Endothelial cell (in vitro differentiated cells): Measurements from ENCODE around the gene GNAI2. TPM values are rescaled to one million over a fixed set of nuclear protein-coding genes. Genes with fewer than 3 reads are reported as not detected.
A peak's percentile ranks its signal among the peaks of the same experiment; 100 is the strongest.

ENCODE experiments used
- DNase-seq: peaks from one replicate; pipeline ENCODE4 v3.0.0; 2021; ENCODE audit warnings: low spot score
- H3K27ac Mint-ChIP-seq: one replicate; pipeline ENCODE4 v1.8.0; 2021; ENCODE audit warnings: mixed read lengths, inconsistent platforms; ENCODE audit not compliant: unreplicated experiment
- H3K27me3 Mint-ChIP-seq: one replicate; pipeline ENCODE4 v1.8.0; 2021; ENCODE audit warnings: mild to moderate bottlenecking, moderate library complexity, mixed read lengths, inconsistent platforms; ENCODE audit not compliant: unreplicated experiment
- H3K36me3 Mint-ChIP-seq: one replicate; pipeline ENCODE4 v1.8.0; 2021; ENCODE audit warnings: mild to moderate bottlenecking, low read depth, mixed read lengths, inconsistent platforms; ENCODE audit not compliant: unreplicated experiment
- H3K4me1 Mint-ChIP-seq: one replicate; pipeline ENCODE4 v1.8.0; 2021; ENCODE audit warnings: mild to moderate bottlenecking, mixed read lengths, inconsistent platforms; ENCODE audit not compliant: unreplicated experiment
- H3K4me3 Mint-ChIP-seq: one replicate; pipeline ENCODE4 v1.8.0; 2021; ENCODE audit warnings: mild to moderate bottlenecking, mixed read lengths, inconsistent platforms; ENCODE audit not compliant: unreplicated experiment
- H3K9me3 Mint-ChIP-seq: one replicate; pipeline ENCODE4 v1.8.0; 2021; ENCODE audit warnings: mixed read lengths, inconsistent platforms; ENCODE audit not compliant: unreplicated experiment
- total RNA-seq: library from RNA; stranded (reverse); fragmentation: NEBNext Ultra II Directional; extraction: Animal tissue kit (Norgen Biotek cat#: 25700); gene quantifications from one replicate; pipeline ENCODE4 v1.2.1, GENCODE V29; 2021; ENCODE audit not compliant: unreplicated experiment
- TF ChIP-seq, protein P1 (sequence below): fragments of 200-600 bp; sonication (generic); IDR thresholded peaks from one replicate; pipeline ENCODE4 v1.5.0; 2021; ENCODE audit warnings: antibody characterized with exemption; ENCODE audit not compliant: unreplicated experiment

Gene GNAI2
- total RNA-seq, 1 donor from 2014 or later = 771 TPM

DNA sequence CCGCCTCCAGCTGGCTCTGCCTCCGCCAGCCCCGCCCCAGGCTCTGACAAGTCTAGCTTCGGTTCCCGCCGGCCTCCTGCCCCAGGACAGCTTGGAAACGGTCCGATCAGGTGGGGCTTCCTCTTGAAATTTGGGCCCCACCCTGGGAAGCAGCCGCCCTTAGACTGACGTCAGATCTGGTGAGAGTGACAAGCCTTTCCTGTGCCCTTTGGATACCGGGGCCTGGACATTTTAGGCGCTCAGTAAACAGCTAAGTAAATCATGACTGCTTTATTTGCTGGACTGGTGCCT lies 63.6 kb downstream of the GNAI2 start:
- TF ChIP-seq, protein P1, sequence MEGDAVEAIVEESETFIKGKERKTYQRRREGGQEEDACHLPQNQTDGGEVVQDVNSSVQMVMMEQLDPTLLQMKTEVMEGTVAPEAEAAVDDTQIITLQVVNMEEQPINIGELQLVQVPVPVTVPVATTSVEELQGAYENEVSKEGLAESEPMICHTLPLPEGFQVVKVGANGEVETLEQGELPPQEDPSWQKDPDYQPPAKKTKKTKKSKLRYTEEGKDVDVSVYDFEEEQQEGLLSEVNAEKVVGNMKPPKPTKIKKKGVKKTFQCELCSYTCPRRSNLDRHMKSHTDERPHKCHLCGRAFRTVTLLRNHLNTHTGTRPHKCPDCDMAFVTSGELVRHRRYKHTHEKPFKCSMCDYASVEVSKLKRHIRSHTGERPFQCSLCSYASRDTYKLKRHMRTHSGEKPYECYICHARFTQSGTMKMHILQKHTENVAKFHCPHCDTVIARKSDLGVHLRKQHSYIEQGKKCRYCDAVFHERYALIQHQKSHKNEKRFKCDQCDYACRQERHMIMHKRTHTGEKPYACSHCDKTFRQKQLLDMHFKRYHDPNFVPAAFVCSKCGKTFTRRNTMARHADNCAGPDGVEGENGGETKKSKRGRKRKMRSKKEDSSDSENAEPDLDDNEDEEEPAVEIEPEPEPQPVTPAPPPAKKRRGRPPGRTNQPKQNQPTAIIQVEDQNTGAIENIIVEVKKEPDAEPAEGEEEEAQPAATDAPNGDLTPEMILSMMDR = no peak
- peaks cover 12% of the 10 kb centered on the region for H3K4me1 Mint-ChIP-seq
- H3K36me3 Mint-ChIP-seq = no peaks in the 10 kb centered on the region
- H3K27me3 Mint-ChIP-seq = peaks cover 4% of the 10 kb centered on the region
- DNase-seq = no peak
- H3K4me3 Mint-ChIP-seq = peak overlapping the region; percentile 96
- no peaks in the 10 kb centered on the region for H3K9me3 Mint-ChIP-seq
- H3K27ac Mint-ChIP-seq = peak overlapping the region; percentile 70

DNA sequence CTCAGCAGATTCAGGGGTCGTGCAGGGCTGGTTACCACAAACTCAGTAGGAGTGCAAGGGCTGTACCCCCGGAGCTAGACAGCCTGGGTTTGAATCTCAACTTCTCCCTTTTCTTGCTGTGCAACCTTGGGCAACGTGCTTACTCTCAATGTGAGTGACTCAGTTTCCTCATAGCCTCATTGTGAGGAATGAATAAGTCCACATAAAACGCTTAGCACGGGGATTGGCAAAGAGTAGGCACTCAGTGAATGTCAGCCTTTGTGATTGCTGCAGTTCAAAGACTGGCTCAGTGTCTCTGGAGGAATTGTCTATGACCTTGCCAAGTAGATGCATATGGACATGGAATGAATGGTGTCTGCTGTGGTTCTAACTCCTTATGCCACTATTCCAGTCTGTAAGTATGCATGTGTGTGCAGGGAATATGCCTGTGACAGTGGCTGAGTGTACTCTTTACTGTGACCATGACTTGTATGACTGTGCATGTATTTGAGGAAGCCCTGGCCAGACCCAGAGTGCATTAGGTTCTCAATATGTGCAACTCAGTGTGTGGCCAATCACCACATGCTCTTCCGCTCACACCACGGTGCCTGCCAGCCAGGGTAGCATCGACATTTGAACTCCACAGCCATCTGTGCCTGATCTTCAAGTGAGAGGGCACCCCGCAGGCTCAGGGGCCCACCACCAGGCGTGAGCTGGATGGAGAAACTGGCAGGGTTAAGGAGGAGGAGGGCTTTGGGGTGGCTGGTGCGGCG lies 64.1 kb downstream of the GNAI2 start:
- DNase-seq = no peak
- H3K4me1 Mint-ChIP-seq = peaks cover 12% of the 10 kb centered on the region
- H3K9me3 Mint-ChIP-seq = no peaks in the 10 kb centered on the region
- H3K4me3 Mint-ChIP-seq = peak overlapping the region; percentile 96
- peaks cover 4% of the 10 kb centered on the region for H3K27me3 Mint-ChIP-seq
- TF ChIP-seq, protein P1 = no peak
- H3K27ac Mint-ChIP-seq = peak overlapping the region; percentile 70
- no peaks in the 10 kb centered on the region for H3K36me3 Mint-ChIP-seq

DNA sequence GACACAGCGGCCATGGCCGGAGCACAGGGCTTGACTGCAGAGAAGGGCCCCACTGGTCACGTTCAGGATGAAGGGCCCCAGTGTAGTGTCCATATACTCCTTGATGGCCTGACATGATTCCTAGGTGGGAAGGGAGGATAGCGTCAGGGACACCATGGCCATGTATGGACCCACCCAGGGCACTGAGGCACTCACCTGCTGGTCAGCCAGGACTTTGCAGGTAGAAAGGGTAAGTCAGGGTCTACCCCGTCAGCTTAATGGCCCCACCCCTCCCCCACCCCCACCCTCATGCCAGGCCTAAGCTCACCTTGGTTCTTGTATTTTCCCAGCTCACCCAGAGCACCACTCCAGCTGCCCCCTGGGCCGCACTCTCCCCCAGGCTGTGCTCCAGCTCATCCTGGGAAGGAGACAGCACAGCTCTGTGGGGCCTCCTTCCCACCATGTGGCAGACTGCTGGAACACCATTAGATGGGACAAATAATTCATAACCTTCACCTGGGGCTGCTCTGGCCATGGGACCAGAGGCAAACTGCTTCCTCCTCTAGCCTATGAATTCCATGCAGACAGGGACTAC lies 64.8 kb downstream of the GNAI2 start:
- Mint-ChIP-seq H3K27ac (peak overlapping the region; percentile 70), H3K27me3 (peaks cover 5% of the 10 kb centered on the region), H3K9me3 (no peaks in the 10 kb centered on the region), H3K4me1 (peaks cover 12% of the 10 kb centered on the region), H3K36me3 (no peaks in the 10 kb centered on the region), H3K4me3 (peak overlapping the region; percentile 96)
- DNase-seq = no peak
- TF ChIP-seq, protein P1 = no peak

DNA sequence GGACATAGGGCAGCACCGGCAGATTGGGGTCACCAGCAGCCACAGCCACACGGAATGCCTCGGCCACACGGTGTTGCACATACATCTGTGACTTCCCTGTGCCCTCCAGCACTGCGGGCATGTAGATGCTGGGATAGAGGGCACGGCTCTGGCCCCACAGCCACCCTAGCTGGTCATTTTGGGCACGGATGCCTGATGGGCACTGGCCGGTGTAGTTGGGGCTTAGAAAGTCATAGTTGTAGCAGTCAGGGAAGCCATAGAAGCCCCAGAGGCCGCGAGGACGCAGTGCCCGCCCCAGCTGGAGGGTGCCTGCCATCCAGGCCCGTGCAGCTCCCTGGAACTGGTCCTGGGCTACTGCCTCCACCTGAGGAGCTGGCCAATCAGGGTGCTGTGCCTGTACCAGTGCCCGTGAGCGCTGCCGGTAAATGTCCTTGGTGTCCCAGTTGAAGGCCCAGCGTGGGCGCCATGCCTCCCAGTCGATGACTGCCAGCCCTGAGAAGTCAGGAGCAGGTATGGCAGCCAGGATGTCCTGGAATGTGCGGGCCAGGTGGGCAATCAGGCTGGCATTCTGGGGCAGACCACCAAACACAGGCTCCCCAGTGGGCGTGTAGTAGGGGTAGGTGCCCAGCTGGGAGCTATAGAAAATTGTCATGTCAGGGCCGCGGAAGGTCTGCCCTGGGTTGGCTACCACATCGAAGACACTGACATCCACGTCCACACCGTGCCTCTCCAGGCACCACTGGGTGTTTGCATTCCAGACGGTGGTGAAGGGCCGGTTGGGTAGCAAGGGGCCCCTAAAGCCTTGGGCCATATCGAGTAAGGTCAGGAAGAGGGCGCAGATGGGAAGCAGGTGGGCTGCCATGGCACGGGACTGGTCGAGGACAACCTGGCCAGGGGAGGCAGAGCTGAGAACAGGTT lies 66.3 kb downstream of the GNAI2 start:
- no peaks in the 10 kb centered on the region for H3K36me3 Mint-ChIP-seq

More for the DNA sequence above, 66.3 kb downstream of the GNAI2 start:
- H3K4me3 Mint-ChIP-seq = peak overlapping the region; percentile 47
- peaks cover 12% of the 10 kb centered on the region for H3K4me1 Mint-ChIP-seq
- no peak overlapping the region for H3K27ac Mint-ChIP-seq
- TF ChIP-seq, protein P1 = no peak
- peaks cover 5% of the 10 kb centered on the region for H3K27me3 Mint-ChIP-seq
- DNase-seq = no peak
- H3K9me3 Mint-ChIP-seq = no peaks in the 10 kb centered on the region
